Measurements from ENCODE around the gene VPS13D.
"Not testable (repeated sequence)": the region's sequence is repeated elsewhere in the genome, so short reads cannot be mapped to it uniquely, and the experiment has no call there.

VPS13D gene

DNA sequence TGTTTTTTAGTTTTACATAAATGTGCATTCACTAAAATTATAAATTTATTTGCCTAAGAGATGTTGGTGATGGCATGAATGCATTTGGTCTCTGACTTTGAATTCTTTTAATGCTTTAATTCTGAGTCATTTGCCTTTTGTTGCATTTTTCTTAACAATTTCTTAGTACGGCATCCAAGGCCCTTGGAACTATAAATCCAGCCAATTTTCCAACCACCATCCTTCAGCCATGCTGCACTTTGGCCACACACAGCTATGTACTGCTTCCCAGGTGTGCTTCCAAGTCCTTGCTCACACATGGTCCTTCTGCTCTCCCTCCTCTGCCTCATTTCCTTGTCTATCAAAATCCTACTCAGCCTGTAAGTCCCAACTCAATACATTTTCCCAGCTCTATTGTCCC lies 227.1 kb downstream of the VPS13D start:
- DNase-seq: no peak

GRCh38 chr1:12457771-12458170 lies 227.9 kb downstream of the VPS13D start:
- no peak for DNase-seq

GRCh38 chr1:12458571-12458970 lies 228.7 kb downstream of the VPS13D start:
- DNase-seq: no peak

DNA sequence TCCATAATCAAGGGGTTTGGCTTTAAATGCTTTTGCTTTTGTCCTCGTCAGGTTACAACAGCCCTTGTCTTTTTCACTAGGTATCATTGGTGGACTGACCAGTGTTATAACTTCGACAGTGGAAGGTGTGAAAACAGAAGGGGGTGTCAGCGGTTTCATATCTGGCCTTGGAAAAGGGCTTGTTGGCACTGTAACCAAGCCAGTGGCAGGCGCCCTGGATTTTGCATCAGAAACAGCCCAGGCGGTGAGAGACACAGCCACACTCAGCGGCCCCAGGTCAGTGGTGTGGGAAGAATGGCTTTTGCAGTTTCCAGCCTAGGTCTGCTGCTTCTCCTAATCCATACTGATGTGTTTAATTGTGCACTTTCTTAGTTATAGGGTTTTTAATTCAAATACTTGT lies 230.3 kb downstream of the VPS13D start:
- no peak for DNase-seq

GRCh38 chr1:12460911-12461621 lies 231.2 kb downstream of the VPS13D start:
- no peak for DNase-seq

GRCh38 chr1:12461754-12462153 lies 231.9 kb downstream of the VPS13D start:
- no peak for DNase-seq

GRCh38 chr1:12462586-12462985 lies 232.8 kb downstream of the VPS13D start:
- DNase-seq: no peak

- DNase-seq: no peak
These were observed 234.2 kb downstream of the VPS13D start for GRCh38 chr1:12464045-12464461.

DNA sequence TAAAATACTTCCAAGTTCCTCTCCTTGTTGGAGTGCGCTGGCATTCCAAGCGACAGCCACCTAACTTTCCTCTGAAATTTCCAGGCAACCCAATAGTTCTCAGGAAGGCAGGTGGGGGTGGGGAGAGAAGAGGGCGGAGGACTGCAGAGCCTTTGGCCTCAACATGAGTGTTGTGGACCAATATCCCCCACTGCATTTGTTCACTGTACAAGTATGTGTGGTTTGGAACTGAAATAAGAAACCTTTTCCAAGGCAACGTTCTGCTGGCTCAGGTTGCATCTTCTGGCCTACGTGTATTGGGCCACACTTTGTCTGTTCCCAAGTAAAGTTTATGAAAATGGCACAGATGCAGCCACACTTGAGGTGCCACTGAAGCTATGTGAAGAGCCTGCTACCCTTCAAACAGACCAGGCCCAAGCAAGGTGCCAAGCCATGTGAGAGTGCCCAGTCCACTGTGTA lies 234.8 kb downstream of the VPS13D start:
- no peak for DNase-seq

DNA sequence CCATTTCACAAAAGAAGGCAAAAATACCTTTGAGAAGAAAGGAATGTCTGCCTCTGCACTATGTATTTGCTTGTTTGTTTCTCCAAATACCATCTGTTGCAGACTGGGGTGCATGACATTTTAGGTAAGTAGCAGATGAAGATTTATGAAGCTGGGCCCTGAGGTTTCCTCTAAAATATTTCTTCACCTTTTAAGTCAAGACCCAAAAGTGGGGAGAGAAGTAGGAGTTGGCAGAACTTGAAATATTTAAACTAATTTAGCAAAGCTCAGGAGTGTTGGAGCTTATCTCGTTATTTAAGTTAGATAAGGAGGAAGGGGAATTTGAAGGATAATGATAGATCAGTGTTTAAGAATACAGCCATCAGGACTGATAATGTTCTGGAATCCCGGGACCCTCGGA lies 235.3 kb downstream of the VPS13D start:
- no peak for DNase-seq

- DNase-seq: no peak
These were observed 237.0 kb downstream of the VPS13D start for GRCh38 chr1:12466816-12467215.

DNA sequence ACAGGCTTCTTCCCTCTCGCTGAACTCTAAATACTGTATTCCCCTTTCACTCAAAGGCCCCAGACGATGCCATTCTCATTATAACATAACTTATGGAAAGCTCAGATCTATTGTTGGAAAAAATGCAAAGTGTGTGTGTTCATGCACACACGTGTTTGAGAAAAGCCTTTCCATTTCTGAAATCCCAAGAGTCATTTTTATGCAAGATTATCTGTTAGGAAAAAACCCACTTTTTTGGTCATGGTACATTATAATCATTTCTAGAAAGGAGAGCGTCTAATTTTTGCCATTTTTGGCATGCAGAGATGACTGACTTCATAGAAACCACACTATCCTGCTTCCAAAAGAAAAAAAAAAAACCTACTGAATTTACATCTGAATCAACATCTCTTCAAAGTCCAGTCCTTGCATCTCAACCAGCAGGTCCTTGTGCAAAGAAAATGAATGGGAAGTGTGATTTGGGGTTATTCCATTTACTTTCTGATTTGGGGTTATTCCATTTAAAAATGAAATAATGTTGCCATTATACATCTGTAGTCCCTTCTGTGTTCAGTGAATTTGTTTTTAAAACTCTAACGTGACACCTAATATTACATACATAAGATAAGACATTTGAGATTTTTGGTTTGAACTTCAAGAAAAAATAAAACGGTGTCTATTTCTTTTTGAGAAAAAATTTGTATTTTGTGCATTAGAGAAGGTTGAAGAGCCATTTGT lies 237.9 kb downstream of the VPS13D start:
- DNase-seq: no peak

DNA sequence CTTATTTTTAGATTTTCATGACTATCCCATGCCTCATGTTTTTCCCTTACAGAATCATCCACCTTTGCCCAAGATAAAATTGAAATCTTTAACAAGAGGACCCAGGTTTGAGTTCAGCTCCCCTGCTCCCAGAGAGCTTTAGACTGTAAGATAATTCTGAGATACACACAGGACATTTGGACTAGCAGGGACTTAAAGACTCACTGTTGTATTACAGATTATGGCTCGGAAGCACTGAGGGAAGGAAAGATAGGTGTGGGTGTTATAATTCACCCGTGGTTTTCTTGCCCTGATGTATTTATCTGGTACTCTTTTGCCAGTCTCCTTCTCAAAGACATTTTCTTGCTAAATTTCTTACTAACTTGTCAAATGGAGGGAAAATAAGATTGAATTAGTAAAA lies 238.5 kb downstream of the VPS13D start:
- no peak for DNase-seq

GRCh38 chr1:12469493-12469892 lies 239.7 kb downstream of the VPS13D start:
- no peak for DNase-seq

DNA sequence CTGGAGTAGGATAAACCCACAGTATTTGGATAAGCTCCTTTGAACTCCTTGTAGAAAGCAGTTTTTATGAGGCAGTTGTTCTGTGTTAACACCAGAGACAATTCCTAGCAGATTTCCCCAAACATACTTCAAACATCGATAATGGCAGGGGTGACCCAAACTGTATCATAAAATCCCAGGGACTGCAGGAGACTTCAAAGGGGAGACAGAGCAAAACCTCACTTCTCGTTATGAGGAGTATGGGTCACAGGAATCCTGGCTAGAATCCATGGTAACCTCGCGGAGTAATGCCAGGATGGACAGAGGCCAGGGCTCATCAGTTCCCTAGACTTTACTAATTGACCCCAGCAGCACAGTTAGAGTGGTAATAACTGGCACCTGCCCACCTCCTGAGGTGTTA lies 240.2 kb downstream of the VPS13D start:
- DNase-seq: no peak

DNA sequence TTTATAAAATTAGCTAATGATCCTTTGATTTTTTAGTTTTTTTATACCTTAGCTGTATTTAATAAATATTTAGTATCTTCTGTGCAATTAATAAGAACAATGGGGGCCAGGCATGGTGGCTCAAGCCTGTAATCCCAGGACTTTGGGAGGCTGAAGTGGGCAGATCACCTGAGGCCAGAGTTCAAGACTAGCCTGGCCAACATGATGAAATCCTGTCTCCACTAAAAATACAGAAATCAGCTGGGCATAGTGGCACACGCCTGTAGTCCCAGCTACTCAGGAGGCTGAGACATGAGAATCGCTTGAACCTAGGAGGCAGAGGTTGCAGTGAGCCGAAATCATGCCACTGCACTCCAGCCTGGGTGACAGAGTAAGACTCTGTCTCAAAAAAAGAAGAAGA lies 241.1 kb downstream of the VPS13D start:
- DNase-seq: not testable (repeated sequence)

GRCh38 chr1:12472156-12472797 lies 242.4 kb downstream of the VPS13D start:
- no peak for DNase-seq

DNA sequence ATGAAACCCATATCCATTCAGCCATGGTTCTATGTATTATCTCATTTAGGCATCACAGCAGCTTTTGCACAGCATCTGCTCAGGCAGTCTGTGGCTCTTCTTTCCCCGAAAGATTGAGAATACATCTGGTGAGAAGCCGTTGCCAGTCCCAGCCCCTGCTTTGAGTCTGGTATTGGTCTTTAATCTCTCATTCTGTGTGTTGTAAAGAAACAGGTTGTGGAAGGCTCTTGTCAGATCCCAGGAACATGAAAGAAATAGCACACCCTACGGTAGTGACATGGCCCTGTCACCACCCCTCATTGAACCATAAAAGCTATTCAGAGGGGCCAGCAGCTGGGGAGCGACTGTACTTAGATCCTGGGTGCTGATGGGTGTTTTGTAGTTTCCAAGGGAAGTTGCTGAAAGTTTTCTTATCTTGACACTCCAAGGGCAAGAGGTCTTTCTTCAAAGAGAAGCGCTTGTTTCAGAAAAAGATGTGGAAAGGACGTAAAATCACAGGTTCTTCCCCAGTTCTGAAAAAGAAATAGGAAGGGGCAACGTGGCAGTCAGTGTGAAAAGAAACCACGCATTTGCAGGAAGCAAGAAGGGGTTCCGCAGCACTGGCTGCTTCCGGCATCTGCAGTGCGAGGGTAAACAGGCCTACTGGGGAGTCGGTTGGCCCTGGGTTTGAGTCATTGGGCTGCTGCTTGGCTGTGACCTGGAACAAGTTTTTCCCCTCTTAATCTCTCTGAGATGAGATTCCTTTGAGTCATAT lies 243.1 kb downstream of the VPS13D start:
- DNase-seq: peak; percentile 62

GRCh38 chr1:12473596-12474362 lies 243.9 kb downstream of the VPS13D start:
- no peak for DNase-seq

DNA sequence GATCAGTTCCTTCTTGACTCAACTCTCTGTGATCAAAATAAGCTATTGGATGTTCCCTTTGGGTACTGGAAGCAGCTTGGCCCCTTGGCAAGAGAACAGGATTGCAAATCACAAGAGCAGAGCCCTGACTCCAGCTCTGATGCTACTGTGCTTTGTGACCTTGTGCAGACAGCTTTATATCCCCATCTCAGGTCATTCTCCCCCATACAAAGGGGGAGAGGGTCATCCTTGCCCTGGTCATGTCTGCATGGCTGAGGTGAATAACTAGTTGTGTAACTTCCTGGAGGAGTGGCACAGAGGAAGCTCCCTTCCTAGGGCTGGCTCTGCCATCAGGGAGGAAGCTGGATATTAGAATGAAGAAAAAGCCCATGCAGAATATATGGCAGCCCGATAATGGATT lies 245.3 kb downstream of the VPS13D start:
- DNase-seq: no peak

DNA sequence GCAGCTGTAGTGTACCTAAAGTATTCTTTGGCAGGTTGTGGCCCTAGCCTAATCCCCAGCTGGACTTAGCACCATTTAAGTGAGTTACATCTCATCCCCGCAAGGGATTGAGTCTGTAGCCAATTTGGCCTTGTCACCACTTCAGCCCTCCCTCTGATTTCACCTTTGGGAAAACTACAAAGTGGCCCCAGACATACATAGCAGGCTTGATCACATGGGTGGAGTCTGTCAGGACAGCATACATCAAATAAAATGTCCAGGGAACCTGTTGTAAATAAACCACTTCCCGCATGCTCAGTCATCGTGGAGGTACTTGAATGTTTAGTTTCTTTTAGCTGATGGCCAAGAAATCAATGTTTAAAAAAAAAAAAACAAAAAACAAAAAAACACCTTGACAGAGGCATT lies 245.7 kb downstream of the VPS13D start:
- no peak for DNase-seq

DNA sequence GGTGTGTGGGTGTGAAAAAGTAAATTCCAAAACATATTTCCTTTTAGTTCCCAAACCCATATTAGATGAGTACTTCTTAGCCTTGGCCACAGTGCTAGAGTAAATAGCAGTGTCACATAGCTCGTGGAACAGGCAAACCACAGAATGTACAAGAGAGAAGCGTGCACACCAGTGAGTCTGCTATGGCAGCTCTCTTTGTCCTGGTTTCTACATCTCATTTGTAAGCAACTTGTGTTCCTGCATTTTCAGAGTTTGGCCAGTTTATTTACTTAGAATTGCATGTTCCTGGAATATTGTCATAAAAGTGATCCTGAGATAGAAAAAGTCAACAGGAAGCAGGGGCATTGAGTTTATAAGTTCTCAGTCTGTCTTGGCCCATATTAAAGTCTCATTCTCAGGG lies 246.1 kb downstream of the VPS13D start:
- peak; percentile 9 for DNase-seq

DNA sequence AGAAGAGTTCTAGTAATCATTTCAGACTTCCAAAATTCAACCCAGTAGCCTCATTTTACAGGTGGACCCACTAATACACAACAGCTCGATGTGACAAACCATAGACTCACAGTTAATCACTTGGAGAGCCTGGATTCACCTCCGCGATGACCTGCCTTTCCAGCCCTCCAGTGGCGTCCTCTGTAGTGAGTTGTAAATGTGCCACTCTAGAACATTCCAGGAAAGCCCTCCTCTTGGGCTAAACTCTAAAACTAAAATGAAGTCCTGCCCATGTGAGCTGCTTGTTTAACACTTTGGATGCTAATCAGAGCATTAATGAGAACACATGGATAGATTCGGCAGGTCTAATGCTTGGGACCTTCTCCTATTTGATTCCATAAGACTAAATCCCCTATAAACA lies 247.5 kb downstream of the VPS13D start:
- DNase-seq: no peak

All from CD4-positive, alpha-beta T cell treated with Interleukin-10 for 1 hour (primary cell).